Gastroesophageal sphincter (tissue), 4 donors: ENCODE measurements around the gene CCDC107. TPM values are rescaled to one million over a fixed set of nuclear protein-coding genes. Genes with fewer than 3 reads are reported as not detected.
A peak's percentile ranks its signal among the peaks of the same experiment; 100 is the strongest.

Experiments
- ATAC-seq: fragments of 150-250 bp; one replicate; pipeline ENCODE4 v1.9.1; 2016; ENCODE audit warnings: mild to moderate bottlenecking, moderate library complexity
- H3K27ac ChIP-seq, 4 donors: fragments of 200-600 bp; sonication (generic) in 3 of 4; 1 replicate in 3 of 4; 2 replicates in 1 of 4; pipeline ENCODE4 v1.5.1; 2016 to 2019
- H3K27me3 ChIP-seq: fragments of 200-600 bp; sonication (generic); one replicate; pipeline ENCODE4 v1.5.1; 2019
- H3K36me3 ChIP-seq, 2 donors: fragments of 200-600 bp; sonication (generic); one replicate each; pipeline ENCODE4 v1.5.1; 2019; ENCODE audit warnings: control low read depth in 1 of 2
- H3K4me1 ChIP-seq, 3 donors: fragments of 200-600 bp; sonication (generic); 1 replicate in 2 of 3; 2 replicates in 1 of 3; pipeline ENCODE4 v1.5.1; 2016 to 2019; ENCODE audit warnings: control low read depth in 2 of 3
- H3K4me3 ChIP-seq, 2 donors: fragments of 200-600 bp; sonication (generic); one replicate each; pipeline ENCODE4 v1.5.1; 2019; ENCODE audit warnings: mild to moderate bottlenecking in 1 of 2, moderate library complexity in 1 of 2
- H3K9me3 ChIP-seq, 3 donors: fragments of 200-600 bp; sonication (generic); one replicate each; pipeline ENCODE4 v1.5.1; 2017 to 2019; ENCODE audit warnings: control low read depth in 2 of 3
- EP300 ChIP-seq: sonication (generic); formaldehyde crosslinking; IDR thresholded peaks from one replicate; pipeline ENCODE4 v1.6.1; 2017; ENCODE audit warnings: antibody characterized with exemption, mild to moderate bottlenecking
- POLR2A ChIP-seq, 2 donors: fragments of 450-650 bp; IDR thresholded peaks; one replicate each; pipeline ENCODE4 v1.6.1; 2017; ENCODE audit warnings: antibody characterized with exemption in 2 of 2, mild to moderate bottlenecking in 2 of 2, moderate library complexity in 1 of 2
- POLR2AphosphoS5 ChIP-seq: sonication (generic); formaldehyde crosslinking; IDR thresholded peaks from one replicate; pipeline ENCODE4 v1.6.1; 2017; ENCODE audit warnings: antibody characterized with exemption
- WGBS, 2 donors: methylation state at CpG; one replicate each; pipeline ENCODE4 v1.1.5; 2018; ENCODE audit warnings: low coverage in 1 of 2; 5-methylcytosine and 5-hydroxymethylcytosine counted together
- total RNA-seq, 4 donors: library from RNA; depleted of rRNA; stranded (reverse); fragments of >200 nt; gene quantifications; one replicate each; pipeline ENCODE4 v1.1.0, GENCODE V29; 2016
- TF ChIP-seq, protein P1 (sequence below), 4 experiments: fragments of 200-600 bp in 2 of 4; fragments of 450-650 bp in 2 of 4; sonication (generic) in 1 of 4; IDR thresholded peaks; one replicate each; pipeline ENCODE4 v1.5.1; 2017 to 2019; ENCODE audit warnings: antibody characterized with exemption in 4 of 4, mild to moderate bottlenecking in 2 of 4, moderate library complexity in 2 of 4

Gene CCDC107
- total RNA-seq, 4 donors from 2014 or later = 61.9 to 94.2 (median 87.0) TPM

DNA sequence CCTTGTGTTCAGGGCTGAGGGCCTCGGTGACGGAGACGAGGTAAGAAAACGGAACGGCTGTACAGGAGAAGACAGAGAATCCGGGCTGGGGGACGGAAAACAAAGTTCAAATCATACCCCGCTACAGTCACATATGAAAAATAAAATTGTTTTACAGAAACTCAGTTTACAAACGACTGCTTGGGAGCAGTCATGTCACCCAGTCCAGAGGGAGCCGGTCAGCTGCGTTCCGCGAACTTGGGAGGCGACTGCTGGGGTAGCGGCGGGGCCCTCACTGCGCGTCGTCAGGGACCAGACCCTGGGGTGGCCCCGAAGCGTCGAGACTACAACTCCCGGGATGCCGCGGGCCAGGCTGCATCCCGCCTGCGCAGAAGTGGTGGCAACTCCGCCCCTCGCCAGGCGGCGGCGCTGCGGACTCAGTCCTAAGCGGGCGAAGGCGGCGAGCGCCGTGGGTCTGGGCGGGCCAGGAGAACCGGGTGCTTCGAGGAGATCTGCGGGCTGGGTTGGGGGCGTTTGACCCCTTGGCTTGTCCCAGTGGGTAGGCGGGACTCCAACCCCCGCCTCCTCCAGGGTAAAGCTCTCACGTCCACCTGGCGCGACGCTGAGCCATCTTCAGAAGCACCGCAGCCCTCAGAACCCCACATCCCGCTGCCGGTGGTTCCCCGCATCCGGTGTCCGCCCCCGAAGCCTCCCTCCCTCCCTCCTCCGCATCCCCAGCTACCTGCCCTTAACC lies 11.4 kb upstream of the CCDC107 start:
- Histone ChIP-seq H3K4me3 (peak overlapping the region; percentile 48 to 56), H3K27ac (peak overlapping the region; percentile 68 to 89 (median 84)), H3K36me3 (no peaks in the 10 kb centered on the region), H3K4me1 (peaks cover 0 to 33% (median 7%) of the 10 kb centered on the region in 3 donors), H3K9me3 (no peaks in the 10 kb centered on the region), H3K27me3 (no peaks in the 10 kb centered on the region)
- peak; percentile 94 for ATAC-seq
- TF ChIP-seq, protein P1, sequence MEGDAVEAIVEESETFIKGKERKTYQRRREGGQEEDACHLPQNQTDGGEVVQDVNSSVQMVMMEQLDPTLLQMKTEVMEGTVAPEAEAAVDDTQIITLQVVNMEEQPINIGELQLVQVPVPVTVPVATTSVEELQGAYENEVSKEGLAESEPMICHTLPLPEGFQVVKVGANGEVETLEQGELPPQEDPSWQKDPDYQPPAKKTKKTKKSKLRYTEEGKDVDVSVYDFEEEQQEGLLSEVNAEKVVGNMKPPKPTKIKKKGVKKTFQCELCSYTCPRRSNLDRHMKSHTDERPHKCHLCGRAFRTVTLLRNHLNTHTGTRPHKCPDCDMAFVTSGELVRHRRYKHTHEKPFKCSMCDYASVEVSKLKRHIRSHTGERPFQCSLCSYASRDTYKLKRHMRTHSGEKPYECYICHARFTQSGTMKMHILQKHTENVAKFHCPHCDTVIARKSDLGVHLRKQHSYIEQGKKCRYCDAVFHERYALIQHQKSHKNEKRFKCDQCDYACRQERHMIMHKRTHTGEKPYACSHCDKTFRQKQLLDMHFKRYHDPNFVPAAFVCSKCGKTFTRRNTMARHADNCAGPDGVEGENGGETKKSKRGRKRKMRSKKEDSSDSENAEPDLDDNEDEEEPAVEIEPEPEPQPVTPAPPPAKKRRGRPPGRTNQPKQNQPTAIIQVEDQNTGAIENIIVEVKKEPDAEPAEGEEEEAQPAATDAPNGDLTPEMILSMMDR (IDR thresholded peaks at IDR 0.05) = peak in 3 of 4 experiments; percentile 97 to 98 (median 97)
- TF ChIP-seq EP300 (no peak), POLR2AphosphoS5 (peak; percentile 95), POLR2A (IDR thresholded peaks at IDR 0.05) (peak; percentile 83 to 90)
- 5% methylated on average over 14 of the region's 58 CpGs; no CpG with 5 or more reads in 1 of the 2 donors for WGBS, 2 donors

DNA sequence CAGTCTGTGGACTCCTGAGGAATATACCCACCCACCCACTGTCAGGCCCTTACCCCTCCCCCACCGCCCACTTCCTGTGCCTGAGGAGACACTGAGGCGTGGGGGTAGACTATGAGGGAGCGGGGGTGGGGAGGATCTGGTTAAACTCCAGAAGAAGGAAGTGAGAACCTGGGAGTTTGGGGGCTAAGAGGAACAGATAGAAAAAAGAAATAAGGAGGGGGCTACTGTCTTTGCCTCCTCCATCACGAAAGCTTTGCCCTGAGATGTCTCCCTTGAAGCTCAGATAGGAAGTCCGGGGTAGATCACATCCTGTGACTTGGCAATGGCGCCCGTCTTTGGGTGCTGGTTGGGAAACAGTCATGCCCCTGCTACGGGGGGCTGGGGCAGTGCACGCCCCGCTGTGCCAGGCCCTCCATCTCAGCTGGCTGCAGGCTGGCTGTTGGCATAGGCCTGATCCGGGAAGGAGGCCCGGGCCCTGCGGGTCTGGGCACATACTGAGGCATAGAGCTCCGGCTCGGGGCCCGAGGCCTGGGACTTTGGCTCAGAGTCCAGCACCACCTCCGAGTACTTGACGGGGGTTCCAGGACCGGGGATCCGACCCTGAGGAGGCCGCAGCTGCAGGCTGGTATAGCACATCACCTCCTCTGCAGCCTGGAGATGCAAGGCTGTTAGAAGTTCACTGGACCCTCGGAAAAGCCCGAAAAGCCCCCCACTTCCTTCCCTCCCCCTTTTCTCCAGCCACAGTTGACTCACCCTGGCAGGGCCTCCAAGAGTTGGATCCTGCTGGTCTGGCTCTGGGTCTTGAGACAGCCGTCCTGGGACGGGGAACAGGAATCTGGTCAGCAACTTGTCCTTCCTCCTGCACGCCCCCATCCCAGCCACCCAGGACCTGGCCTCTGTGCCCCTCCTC lies 8.4 kb upstream of the CCDC107 start:
- Histone ChIP-seq H3K27ac (peak overlapping the region in 1 of 4 donors; percentile 43), H3K36me3 (no peaks in the 10 kb centered on the region), H3K27me3 (no peaks in the 10 kb centered on the region), H3K4me3 (peak overlapping the region in 1 of 2 donors; percentile 10), H3K4me1 (peaks cover 0 to 33% (median 7%) of the 10 kb centered on the region in 3 donors), H3K9me3 (no peaks in the 10 kb centered on the region)
- WGBS, 2 donors = 38 to 80% methylated on average over 1 to 6 of the region's 26 CpGs
- TF ChIP-seq EP300 (no peak), POLR2A (IDR thresholded peaks at IDR 0.05) (no peak), POLR2AphosphoS5 (no peak)
- TF ChIP-seq, protein P1 (IDR thresholded peaks at IDR 0.05) = no peak
- ATAC-seq = no peak

DNA sequence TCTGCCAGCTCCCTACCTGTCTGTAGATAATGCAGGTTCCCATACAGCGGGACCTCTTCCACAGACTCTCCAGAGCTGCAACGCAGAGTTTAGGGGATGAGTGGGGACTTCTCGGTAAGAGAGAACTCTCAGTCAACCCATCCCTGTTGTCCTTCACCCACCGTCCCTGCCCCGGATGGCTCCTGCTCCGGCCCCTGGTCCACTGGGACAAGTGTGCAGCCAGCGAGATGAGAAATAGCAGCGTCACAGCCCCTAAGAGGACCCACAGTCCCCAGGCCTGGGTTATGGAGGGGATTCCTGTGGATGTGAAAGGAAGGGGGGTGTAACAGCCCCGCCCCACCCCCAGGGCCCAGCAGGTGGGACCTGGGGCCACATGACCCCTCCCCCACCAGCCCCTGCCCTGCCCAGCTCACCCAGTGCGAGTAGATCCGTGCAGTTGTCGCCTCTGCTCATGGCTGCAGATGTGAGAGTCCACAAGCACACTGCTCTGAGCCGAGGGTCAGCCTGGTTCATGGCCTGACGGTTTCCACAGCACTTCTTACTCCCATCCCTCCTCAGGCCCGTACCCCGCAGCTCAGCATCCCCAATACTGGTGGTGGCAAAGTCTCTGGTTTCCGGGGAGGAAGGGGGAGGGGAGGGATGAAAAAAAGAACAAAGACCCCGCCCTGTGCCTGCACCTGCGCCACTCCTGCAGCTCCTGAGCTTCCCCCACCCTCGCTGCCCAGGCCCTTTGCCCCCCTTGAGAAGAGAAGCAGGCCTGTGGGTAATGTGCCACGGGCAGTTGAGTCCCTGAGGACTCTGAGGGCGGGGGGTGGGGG lies 7.5 kb upstream of the CCDC107 start, which contains the start of gene SIT1:
TSS of gene SIT1 (minus strand) at position 591 of the 818 bp plus-strand sequence. CDS start at position 513, 78 bp downstream.
- H3K36me3 ChIP-seq = no peaks in the 10 kb centered on the region
- H3K9me3 ChIP-seq = no peaks in the 10 kb centered on the region
- H3K27ac ChIP-seq = peak within 1 kb of the TSS in 1 of 4 donors; percentile 43
- ATAC-seq = no peak
- H3K4me1 ChIP-seq = peaks cover 0 to 32% (median 7%) of the 10 kb centered on the region in 3 donors
- peak within 1 kb of the TSS in 1 of 2 donors; percentile 10 for H3K4me3 ChIP-seq
- 40 to 90% methylated on average over 1 to 7 of the region's 22 CpGs for WGBS, 2 donors
- TF ChIP-seq, protein P1 (IDR thresholded peaks at IDR 0.05) = no peak
- TF ChIP-seq POLR2AphosphoS5 (no peak), POLR2A (IDR thresholded peaks at IDR 0.05) (no peak), EP300 (no peak)
- H3K27me3 ChIP-seq = no peaks in the 10 kb centered on the region

DNA sequence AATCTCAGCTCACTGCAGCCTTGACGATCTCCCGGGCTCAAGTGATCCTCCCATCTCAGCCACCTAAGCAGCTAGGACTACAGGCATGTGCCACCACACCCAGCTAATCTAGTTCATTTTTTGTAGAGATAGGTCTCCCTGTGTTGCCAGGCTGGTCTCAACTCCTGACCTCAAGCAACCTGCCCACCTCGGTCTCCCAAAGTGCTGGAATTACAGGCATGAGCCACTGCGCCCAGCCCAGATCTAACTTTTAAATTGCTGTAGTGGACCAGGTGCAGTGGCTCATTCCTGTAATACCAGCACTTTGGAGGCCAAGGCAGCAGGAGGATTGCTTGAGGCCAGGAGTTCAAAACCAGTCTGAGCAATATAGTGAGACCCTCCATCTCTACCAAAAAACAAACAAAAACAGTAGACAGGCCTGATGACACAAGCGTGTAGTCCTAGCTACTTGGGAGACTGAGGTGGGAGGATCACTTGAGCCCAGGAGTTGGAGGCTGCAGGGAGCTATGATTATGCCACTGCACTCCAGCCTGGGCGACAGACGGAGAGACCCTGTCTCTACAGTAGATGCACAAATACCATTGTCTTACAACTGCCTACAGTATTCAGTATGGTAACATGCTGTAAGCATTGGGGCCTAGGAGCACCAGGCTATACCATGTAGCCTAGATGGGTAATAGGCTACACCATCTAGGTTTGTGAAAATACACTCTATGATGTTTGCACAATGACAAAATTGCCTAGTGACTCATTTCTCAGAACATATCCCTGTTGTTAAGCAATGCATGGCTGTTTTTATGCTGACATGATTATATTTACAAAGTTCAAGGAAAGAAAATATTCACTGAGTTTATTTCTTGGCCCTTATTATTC lies 5.9 kb upstream of the CCDC107 start:
- Histone ChIP-seq H3K9me3 (no peaks in the 10 kb centered on the region), H3K4me1 (peaks cover 0 to 30% (median 2%) of the 10 kb centered on the region in 3 donors), H3K36me3 (no peaks in the 10 kb centered on the region), H3K27ac (no peak overlapping the region), H3K4me3 (no peak overlapping the region), H3K27me3 (no peaks in the 10 kb centered on the region)
- TF ChIP-seq POLR2AphosphoS5 (no peak), EP300 (no peak), POLR2A (IDR thresholded peaks at IDR 0.05) (no peak)
- TF ChIP-seq, protein P1 (IDR thresholded peaks at IDR 0.05) = no peak
- ATAC-seq = no peak
- 69 to 83% methylated on average over 3 of the region's 7 CpGs for WGBS, 2 donors
